GM21423 (cell line): ENCODE data around the gene GPR149.
"Not testable (repeated sequence)": the region's sequence is repeated elsewhere in the genome, so short reads cannot be mapped to it uniquely, and the experiment has no call there.

Source experiments
- ATAC-seq: cut with Tn5 transposase; IDR thresholded peaks from one replicate; pipeline ENCODE4 v1.9.1; 2021; ENCODE audit warnings: mild to moderate bottlenecking, moderate library complexity; ENCODE audit not compliant: unreplicated experiment

The GPR149 gene, protein sequence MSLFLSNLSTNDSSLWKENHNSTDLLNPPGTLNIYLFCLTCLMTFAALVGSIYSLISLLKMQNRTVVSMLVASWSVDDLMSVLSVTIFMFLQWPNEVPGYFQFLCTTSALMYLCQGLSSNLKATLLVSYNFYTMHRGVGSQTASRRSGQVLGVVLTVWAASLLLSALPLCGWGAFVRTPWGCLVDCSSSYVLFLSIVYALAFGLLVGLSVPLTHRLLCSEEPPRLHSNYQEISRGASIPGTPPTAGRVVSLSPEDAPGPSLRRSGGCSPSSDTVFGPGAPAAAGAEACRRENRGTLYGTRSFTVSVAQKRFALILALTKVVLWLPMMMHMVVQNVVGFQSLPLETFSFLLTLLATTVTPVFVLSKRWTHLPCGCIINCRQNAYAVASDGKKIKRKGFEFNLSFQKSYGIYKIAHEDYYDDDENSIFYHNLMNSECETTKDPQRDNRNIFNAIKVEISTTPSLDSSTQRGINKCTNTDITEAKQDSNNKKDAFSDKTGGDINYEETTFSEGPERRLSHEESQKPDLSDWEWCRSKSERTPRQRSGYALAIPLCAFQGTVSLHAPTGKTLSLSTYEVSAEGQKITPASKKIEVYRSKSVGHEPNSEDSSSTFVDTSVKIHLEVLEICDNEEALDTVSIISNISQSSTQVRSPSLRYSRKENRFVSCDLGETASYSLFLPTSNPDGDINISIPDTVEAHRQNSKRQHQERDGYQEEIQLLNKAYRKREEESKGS

GRCh38 chr3:154430014-154430413 lies at the start of gene GPR149:
TSS of gene GPR149 (minus strand) at chr3:154430190. CDS start at chr3:154429615, 575 bp downstream.
- no peak for ATAC-seq

GRCh38 chr3:154473769-154474168 lies 43.8 kb upstream of the GPR149 start:
- no peak for ATAC-seq

DNA sequence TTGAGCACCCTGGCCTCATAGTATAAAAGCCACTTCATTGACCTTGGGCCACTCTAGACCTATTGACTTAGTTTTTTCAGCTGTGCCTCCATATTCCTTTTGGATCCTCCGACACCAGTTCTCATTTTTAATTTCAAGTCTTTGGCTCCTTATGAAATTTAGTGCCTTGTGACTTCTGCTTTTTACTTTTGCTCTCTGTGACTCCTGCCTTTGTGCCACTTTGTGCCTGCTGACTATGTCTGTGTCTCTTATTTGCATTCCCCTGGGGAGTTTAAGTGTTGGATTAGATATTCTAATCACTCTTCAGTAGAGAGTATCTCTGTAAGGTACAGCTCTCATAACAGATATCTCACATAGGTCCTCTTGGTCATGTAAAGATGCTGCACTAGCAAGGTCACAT lies 39.6 kb upstream of the GPR149 start:
- ATAC-seq, result no peak

GRCh38 chr3:154464440-154465190 lies 34.6 kb upstream of the GPR149 start:
- no peak for ATAC-seq

DNA sequence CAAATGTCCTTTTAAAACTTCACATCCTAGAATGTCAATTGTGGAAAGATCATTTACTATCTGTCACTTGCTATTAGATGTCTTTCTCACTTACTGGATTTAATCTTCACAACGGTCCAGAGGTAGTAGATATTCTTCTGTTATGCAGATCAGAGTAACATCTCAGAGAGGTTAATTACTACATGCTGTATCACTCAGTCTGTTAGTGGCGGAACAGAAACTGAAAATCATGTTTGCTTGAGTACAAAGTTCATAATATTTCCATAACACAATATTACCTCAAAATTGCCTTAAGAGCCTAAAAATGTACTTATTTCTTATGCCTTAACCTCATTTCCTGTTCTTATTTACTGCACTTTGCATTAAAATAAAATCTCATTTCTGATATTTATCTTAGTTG lies 28.6 kb upstream of the GPR149 start:
- ATAC-seq, result no peak

GRCh38 chr3:154439081-154439480 lies 9.1 kb upstream of the GPR149 start:
- ATAC-seq, result not testable (repeated sequence)

- no peak for ATAC-seq
These were observed 1.1 kb upstream of the GPR149 start for GRCh38 chr3:154431043-154431442.

DNA sequence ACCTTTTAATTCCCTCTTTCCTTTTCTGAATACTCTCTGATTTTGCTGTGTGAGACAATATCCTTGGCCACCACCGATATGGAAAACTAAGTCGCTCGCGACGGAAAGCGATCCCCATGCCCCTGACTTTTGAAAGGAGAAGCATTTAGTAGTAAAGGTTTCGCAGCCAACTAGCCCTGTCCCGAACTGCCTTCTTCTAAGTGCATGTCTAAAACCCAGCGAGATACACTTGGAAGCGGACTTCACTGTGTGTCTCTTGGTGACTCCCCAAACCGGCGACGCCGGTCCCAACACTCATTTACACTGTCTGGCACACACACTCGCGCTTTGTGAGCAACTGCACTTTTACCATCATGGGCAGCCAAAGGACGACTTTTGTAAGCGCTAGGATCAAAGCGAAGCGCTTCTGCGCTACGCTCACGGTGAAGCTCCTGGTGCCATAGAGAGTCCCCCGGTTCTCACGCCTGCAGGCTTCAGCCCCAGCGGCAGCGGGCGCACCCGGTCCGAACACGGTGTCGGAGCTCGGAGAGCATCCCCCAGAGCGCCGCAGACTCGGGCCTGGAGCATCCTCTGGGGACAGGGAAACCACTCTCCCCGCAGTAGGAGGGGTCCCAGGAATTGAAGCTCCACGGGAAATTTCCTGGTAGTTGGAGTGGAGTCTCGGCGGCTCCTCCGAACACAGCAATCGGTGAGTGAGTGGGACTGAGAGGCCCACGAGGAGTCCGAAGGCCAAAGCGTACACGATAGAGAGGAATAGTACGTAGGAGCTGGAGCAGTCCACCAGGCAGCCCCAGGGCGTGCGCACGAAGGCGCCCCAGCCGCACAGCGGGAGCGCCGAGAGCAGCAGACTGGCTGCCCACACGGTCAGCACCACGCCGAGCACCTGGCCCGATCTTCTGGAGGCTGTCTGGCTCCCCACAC lies 1.4 kb downstream of the GPR149 start:
- ATAC-seq, result no peak

DNA sequence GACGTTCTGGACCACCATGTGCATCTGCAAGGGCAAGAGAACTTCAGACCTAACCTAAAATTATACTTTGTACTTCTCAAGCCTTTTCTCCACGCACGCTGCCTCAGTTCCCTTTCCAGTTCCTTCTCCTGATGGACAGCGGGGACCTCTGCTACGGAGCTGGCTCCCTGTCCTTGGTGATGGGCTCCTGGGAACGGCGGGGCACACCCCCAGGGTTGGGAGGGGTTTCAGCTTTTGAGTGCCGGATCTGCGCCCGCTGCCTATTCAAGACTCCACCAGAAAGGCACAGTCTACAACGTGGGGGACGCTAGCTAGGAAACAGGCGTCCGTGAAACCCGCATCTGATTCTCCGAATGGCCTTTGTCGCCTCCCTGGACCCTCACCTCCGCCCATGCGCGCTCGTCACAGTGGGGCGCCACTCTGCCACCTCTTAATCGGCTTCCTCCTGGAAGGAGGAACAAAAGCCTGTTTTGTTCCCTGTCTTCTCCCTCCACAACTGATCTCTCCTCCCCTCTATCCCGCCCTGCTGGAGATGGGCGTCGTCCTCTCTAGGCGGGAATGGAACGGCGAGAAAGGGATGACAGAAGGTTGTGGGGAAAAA lies 2.2 kb downstream of the GPR149 start:
- ATAC-seq, result no peak

- ATAC-seq, result no peak
These were observed 7.3 kb downstream of the GPR149 start for GRCh38 chr3:154422694-154423093.

DNA sequence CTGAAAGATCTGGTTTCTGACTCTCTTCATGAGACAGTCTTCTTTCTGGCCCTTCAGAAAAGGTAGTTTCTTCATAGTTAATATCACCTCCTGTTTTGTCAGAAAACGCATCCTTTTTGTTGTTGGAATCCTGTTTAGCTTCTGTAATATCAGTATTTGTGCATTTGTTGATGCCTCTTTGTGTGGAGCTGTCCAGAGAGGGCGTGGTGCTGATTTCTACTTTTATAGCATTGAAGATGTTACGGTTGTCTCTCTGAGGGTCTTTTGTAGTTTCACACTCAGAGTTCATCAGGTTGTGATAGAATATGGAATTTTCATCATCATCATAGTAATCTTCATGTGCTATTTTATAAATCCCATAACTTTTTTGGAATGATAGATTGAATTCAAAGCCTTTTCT lies 8.9 kb downstream of the GPR149 start:
- no peak for ATAC-seq

DNA sequence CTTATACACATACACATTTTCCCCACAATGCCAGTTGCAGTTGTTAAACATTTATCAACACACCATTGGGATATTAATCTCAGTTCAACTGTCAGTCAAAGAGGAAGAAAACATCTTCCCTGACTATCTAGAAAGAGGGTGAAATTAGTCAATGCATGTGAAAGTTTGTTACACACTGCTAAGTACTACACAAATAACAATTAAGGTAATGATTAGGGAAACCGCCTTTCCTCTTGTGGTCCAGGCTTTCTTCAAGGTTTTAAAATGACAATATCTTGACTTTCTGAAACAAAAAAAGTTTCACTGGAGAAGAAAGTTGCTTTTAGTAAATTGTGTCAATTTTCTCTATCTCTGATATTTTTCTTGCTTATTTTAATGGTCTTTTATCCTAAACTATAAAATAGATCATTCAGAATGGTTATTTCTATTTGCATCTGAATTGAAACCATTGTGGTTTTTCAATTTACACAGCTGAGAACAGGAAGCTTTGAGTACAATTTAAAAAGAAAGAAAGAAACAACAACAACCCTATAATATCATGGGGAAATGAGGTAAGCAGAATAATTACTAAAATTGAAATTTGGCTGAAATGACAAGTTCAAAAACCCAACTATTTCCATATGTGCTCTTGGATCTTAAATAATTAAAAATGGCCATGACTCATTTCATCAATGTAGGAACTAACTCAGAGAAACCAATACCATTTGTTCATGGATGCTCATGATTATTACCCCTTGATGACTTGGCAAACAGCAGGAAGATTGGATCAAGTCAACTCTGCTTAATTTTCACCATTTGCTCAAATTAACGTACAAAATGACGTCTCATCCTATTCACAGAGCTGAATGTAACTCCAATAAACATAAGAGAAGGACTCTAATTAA lies 31.7 kb downstream of the GPR149 start:
- peak; percentile 97 for ATAC-seq

- ATAC-seq, result no peak
These were observed 40.1 kb downstream of the GPR149 start for GRCh38 chr3:154389861-154390260.

GRCh38 chr3:154384479-154384878 lies 45.5 kb downstream of the GPR149 start:
- no peak for ATAC-seq

GRCh38 chr3:154378311-154378710 lies 51.7 kb downstream of the GPR149 start:
- ATAC-seq, result no peak

GRCh38 chr3:154367221-154367620 lies 62.8 kb downstream of the GPR149 start:
- ATAC-seq, result no peak

GRCh38 chr3:154364849-154365248 lies 65.1 kb downstream of the GPR149 start:
- ATAC-seq, result no peak

- no peak for ATAC-seq
These were observed 68.9 kb downstream of the GPR149 start for GRCh38 chr3:154361099-154361498.

- ATAC-seq, result no peak
These were observed 74.0 kb downstream of the GPR149 start for GRCh38 chr3:154356009-154356408.
